Tibial nerve (tissue), 4 donors: ENCODE results near the gene UBE2D3. TPM values are rescaled to one million over a fixed set of nuclear protein-coding genes. Genes with fewer than 3 reads are reported as not detected.
A peak's percentile ranks its signal among the peaks of the same experiment; 100 is the strongest.

Experiments used
- DNase-seq, 2 donors: peaks; one replicate each; pipeline ENCODE4 v3.0.0-alpha.2; 2019; ENCODE audit warnings: low spot score in 2 of 2
- H3K27ac ChIP-seq, 4 donors: fragments of 200-600 bp; sonication (generic) in 3 of 4; one replicate each; pipeline ENCODE4 v1.5.1; 2017 to 2019; ENCODE audit warnings: mild to moderate bottlenecking in 1 of 4
- H3K27me3 ChIP-seq, 2 donors: fragments of 200-600 bp; sonication (generic) in 1 of 2; one replicate each; pipeline versions ENCODE4 v1.5.1 to v1.6.0; 2017 to 2019
- H3K36me3 ChIP-seq, 3 donors: fragments of 200-600 bp; sonication (generic); one replicate each; pipeline ENCODE4 v1.5.1; 2018 to 2019
- H3K4me1 ChIP-seq, 4 donors: fragments of 200-600 bp; sonication (generic) in 3 of 4; one replicate each; pipeline ENCODE4 v1.5.1; 2017 to 2019
- H3K4me3 ChIP-seq, 4 donors: fragments of 200-600 bp; sonication (generic) in 3 of 4; one replicate each; pipeline ENCODE4 v1.5.1; 2017 to 2019; ENCODE audit warnings: mild to moderate bottlenecking in 1 of 4, moderate library complexity in 1 of 4
- H3K9me3 ChIP-seq, 4 donors: fragments of 200-600 bp; sonication (generic) in 3 of 4; one replicate each; pipeline ENCODE4 v1.5.1; 2017 to 2019
- EP300 ChIP-seq, 2 donors: sonication (generic); formaldehyde crosslinking; IDR thresholded peaks; one replicate each; pipeline ENCODE4 v1.6.1; 2017; ENCODE audit warnings: antibody characterized with exemption in 2 of 2, mild to moderate bottlenecking in 1 of 2
- POLR2A ChIP-seq, 2 donors: fragments of 450-650 bp; IDR thresholded peaks; one replicate each; pipeline ENCODE4 v1.6.1; 2017; ENCODE audit warnings: antibody characterized with exemption in 2 of 2, mild to moderate bottlenecking in 2 of 2, moderate library complexity in 2 of 2
- WGBS, 2 donors: methylation state at CpG; one replicate each; pipeline ENCODE4 v1.1.5; 2018; 5-methylcytosine and 5-hydroxymethylcytosine counted together
- total RNA-seq, 4 donors: library from RNA; depleted of rRNA; stranded (reverse); fragments of >200 nt; gene quantifications; one replicate each; pipeline ENCODE4 v1.1.0, GENCODE V29; 2016
- TF ChIP-seq, protein P1 (sequence below), 5 experiments: fragments of 200-600 bp in 3 of 5; fragments of 450-650 bp in 2 of 5; sonication (generic) in 3 of 5; IDR thresholded peaks; one replicate each; pipeline ENCODE4 v1.5.1; 2016 to 2019; ENCODE audit warnings: antibody characterized with exemption in 5 of 5, mild to moderate bottlenecking in 3 of 5, moderate library complexity in 2 of 5

The UBE2D3 gene
- total RNA-seq, 4 donors from 2014 or later, result 305 to 409 (median 347) TPM

DNA sequence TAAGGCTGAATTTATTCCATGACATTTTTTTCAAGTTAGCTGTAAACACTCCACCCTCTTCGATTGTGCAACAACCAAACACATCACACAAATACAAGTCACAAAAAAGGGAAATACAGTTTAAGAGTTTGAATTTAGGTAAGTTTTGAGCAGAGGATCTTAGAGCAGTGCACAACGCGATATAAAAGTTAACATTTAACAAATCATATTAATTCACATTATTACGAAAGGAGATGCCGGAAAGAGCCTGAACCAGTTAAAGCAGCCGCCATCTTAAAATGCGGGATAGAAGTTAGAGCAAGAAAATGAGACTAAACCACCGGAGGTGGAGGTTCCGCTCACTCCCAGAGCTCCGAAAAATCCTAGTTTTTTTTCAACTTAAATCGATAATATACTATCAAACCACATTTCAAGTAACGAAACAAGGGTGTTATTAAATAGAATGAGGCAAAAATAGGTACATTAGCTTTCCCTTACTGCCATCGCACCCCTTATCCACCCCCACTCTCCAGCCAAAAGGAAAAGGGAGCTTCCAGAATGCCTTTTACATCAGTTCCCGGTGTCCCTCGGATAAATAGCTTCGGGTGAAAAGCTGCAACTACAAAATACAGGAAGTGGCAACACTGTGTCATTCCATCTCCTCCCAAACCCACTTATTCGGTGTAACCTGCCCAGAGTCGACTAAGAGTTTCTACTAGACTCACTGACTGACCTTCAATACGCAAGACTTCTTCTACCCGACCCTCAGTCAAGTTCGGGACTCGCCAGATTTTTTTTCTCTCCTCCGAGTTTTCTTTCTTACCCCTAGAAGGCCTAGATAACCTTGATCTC, 1.9 kb downstream of the UBE2D3 start:
- TF ChIP-seq POLR2A (IDR thresholded peaks at IDR 0.05), result peak; percentile 21 to 37
- peak; percentile 1 to 77 for TF ChIP-seq EP300 (IDR thresholded peaks at IDR 0.05)
- TF ChIP-seq, protein P1, sequence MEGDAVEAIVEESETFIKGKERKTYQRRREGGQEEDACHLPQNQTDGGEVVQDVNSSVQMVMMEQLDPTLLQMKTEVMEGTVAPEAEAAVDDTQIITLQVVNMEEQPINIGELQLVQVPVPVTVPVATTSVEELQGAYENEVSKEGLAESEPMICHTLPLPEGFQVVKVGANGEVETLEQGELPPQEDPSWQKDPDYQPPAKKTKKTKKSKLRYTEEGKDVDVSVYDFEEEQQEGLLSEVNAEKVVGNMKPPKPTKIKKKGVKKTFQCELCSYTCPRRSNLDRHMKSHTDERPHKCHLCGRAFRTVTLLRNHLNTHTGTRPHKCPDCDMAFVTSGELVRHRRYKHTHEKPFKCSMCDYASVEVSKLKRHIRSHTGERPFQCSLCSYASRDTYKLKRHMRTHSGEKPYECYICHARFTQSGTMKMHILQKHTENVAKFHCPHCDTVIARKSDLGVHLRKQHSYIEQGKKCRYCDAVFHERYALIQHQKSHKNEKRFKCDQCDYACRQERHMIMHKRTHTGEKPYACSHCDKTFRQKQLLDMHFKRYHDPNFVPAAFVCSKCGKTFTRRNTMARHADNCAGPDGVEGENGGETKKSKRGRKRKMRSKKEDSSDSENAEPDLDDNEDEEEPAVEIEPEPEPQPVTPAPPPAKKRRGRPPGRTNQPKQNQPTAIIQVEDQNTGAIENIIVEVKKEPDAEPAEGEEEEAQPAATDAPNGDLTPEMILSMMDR (IDR thresholded peaks at IDR 0.05), result no peak
- Histone ChIP-seq H3K4me3 (peak overlapping the region; percentile 68 to 98 (median 79)), H3K36me3 (no peaks in the 10 kb centered on the region), H3K4me1 (peaks cover 0 to 52% (median 32%) of the 10 kb centered on the region in 4 donors), H3K27ac (peak overlapping the region; percentile 99 to 100 (median 100)), H3K27me3 (no peaks in the 10 kb centered on the region), H3K9me3 (no peaks in the 10 kb centered on the region)
- peak in 1 of 2 donors; percentile 57 for DNase-seq
- WGBS, 2 donors, result 0 to 1% methylated on average over 23 of the region's 23 CpGs

- WGBS, 2 donors, result 1 to 4% methylated on average over 2 of the region's 2 CpGs
Observed at GRCh38 chr4:102824398-102824797, 3.0 kb downstream of the UBE2D3 start.

GRCh38 chr4:102823897-102824296, 3.5 kb downstream of the UBE2D3 start:
- peak overlapping the region in 3 of 4 donors; percentile 68 to 89 (median 69) for H3K4me3 ChIP-seq
- H3K4me1 ChIP-seq, result peaks cover 0 to 62% (median 42%) of the 10 kb centered on the region in 4 donors
- H3K27me3 ChIP-seq, result no peaks in the 10 kb centered on the region
- no peak for TF ChIP-seq POLR2A (IDR thresholded peaks at IDR 0.05)
- TF ChIP-seq, protein P1 (IDR thresholded peaks at IDR 0.05), result no peak
- no peak for TF ChIP-seq EP300 (IDR thresholded peaks at IDR 0.05)
- 51 to 60% methylated on average over 4 of the region's 4 CpGs for WGBS, 2 donors
- DNase-seq, result no peak
- peak overlapping the region; percentile 99 to 100 (median 100) for H3K27ac ChIP-seq
- no peaks in the 10 kb centered on the region for H3K36me3 ChIP-seq
- H3K9me3 ChIP-seq, result no peaks in the 10 kb centered on the region

More at GRCh38 chr4:102824398-102824797, 3.0 kb downstream of the UBE2D3 start:
- peak overlapping the region; percentile 68 to 98 (median 79) for H3K4me3 ChIP-seq
- no peaks in the 10 kb centered on the region for H3K9me3 ChIP-seq
- no peak for TF ChIP-seq POLR2A (IDR thresholded peaks at IDR 0.05)
- no peak for TF ChIP-seq EP300 (IDR thresholded peaks at IDR 0.05)
- TF ChIP-seq, protein P1 (IDR thresholded peaks at IDR 0.05), result no peak
- peaks cover 0 to 62% (median 42%) of the 10 kb centered on the region in 4 donors for H3K4me1 ChIP-seq
- H3K36me3 ChIP-seq, result no peaks in the 10 kb centered on the region
- no peak for DNase-seq
- no peaks in the 10 kb centered on the region for H3K27me3 ChIP-seq
- peak overlapping the region; percentile 99 to 100 (median 100) for H3K27ac ChIP-seq

DNA sequence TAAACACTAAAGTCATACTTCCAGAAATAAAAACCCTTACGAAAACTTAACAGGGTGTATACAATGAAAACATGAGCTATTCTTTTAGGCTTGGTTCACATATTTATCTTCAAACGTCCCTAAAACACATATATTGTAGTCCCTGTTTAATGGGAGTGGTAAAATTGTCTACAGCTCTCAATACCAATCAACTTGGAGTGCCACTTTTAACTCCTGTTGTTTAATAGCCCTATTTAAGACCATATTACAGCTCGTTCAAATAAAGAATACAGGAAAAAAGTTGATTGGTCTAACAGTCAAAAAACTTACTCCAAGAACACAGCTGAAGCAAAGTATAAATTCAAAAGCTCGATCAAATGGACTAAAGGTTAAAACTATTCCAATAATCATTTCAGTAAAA, 3.9 kb downstream of the UBE2D3 start:
- TF ChIP-seq EP300 (IDR thresholded peaks at IDR 0.05) (no peak), POLR2A (IDR thresholded peaks at IDR 0.05) (no peak)
- TF ChIP-seq, protein P1 (IDR thresholded peaks at IDR 0.05), result no peak
- WGBS, 2 donors, result 31 to 33% methylated on average over 4 of the region's 4 CpGs
- Histone ChIP-seq H3K4me1 (peaks cover 0 to 62% (median 44%) of the 10 kb centered on the region in 4 donors), H3K27ac (peak overlapping the region in 3 of 4 donors; percentile 14 to 99 (median 99)), H3K36me3 (no peaks in the 10 kb centered on the region), H3K27me3 (no peaks in the 10 kb centered on the region), H3K9me3 (no peaks in the 10 kb centered on the region), H3K4me3 (peak overlapping the region in 3 of 4 donors; percentile 68 to 89 (median 69))
- no peak for DNase-seq
